Measurements from ENCODE around the gene ZBTB11. TPM values are rescaled to one million over a fixed set of nuclear protein-coding genes. Genes with fewer than 3 reads are reported as not detected.
"Not testable (repeated sequence)": the region's sequence is repeated elsewhere in the genome, so short reads cannot be mapped to it uniquely, and the experiment has no call there.

ZBTB11 gene
- total RNA-seq, 1 donor from 2014 or later: 10.3 TPM

GRCh38 chr3:101624857-101625256, 52.1 kb downstream of the ZBTB11 start:
- H3K9me3 ChIP-seq (replicated peaks): peaks cover 11% of the 10 kb centered on the region
- H3K4me3 ChIP-seq: no peak overlapping the region
- no peaks in the 10 kb centered on the region for H3K4me1 ChIP-seq
- no peak for DNase-seq
- TF ChIP-seq CTCF (IDR thresholded peaks at IDR 0.05; ENCODE audit: borderline replicate concordance): no peak
- no peak overlapping the region for H3K27ac ChIP-seq (replicated peaks)
- no peaks in the 10 kb centered on the region for H3K27me3 ChIP-seq (ENCODE audit: low read depth)
- no peaks in the 10 kb centered on the region for H3K36me3 ChIP-seq
- intact Hi-C loops (cut with micrococcal nuclease): no loop called here

- peaks cover 16% of the 10 kb centered on the region for H3K9me3 ChIP-seq (replicated peaks)
- intact Hi-C loops (cut with micrococcal nuclease): no loop called here
- DNase-seq: no peak
These were observed 53.3 kb downstream of the ZBTB11 start for GRCh38 chr3:101623656-101624055.

GRCh38 chr3:101619734-101620133, 57.2 kb downstream of the ZBTB11 start:
- no peak overlapping the region for H3K4me3 ChIP-seq
- H3K27me3 ChIP-seq (ENCODE audit: low read depth): no peaks in the 10 kb centered on the region
- no peak for TF ChIP-seq CTCF (IDR thresholded peaks at IDR 0.05; ENCODE audit: borderline replicate concordance)
- no peaks in the 10 kb centered on the region for H3K4me1 ChIP-seq
- peaks cover 11% of the 10 kb centered on the region for H3K9me3 ChIP-seq (replicated peaks)
- H3K36me3 ChIP-seq: no peaks in the 10 kb centered on the region
- DNase-seq: no peak
- intact Hi-C loops (cut with micrococcal nuclease): no loop called here
- H3K27ac ChIP-seq (replicated peaks): no peak overlapping the region

More at GRCh38 chr3:101623656-101624055, 53.3 kb downstream of the ZBTB11 start:
- no peaks in the 10 kb centered on the region for H3K36me3 ChIP-seq
- H3K4me3 ChIP-seq: no peak overlapping the region
- no peak overlapping the region for H3K27ac ChIP-seq (replicated peaks)
- H3K27me3 ChIP-seq (ENCODE audit: low read depth): no peaks in the 10 kb centered on the region
- no peak for TF ChIP-seq CTCF (IDR thresholded peaks at IDR 0.05; ENCODE audit: borderline replicate concordance)
- H3K4me1 ChIP-seq: no peaks in the 10 kb centered on the region

DNA sequence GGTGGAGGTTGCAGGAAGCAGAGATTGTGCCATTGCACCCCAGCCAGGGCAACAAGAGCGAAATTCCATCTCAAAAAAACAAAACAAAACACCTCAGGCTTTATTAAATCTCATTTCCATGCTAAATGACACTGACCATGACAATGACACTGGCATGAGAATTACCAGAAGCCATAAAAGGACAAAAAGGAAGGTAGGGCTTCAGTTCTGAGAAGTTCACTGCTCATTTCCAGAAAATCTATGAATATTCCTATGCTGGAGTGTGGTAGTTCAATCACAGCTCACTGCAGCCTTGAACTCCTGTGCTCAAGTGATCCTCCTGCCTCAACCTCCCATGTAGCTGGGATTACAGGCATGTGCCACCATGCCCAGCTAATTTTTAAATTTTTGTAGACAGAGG, 58.2 kb downstream of the ZBTB11 start:
- H3K36me3 ChIP-seq: no peaks in the 10 kb centered on the region
- no peak for TF ChIP-seq CTCF (IDR thresholded peaks at IDR 0.05; ENCODE audit: borderline replicate concordance)
- H3K4me3 ChIP-seq: no peak overlapping the region
- DNase-seq: no peak
- no peaks in the 10 kb centered on the region for H3K27me3 ChIP-seq (ENCODE audit: low read depth)
- intact Hi-C loops (cut with micrococcal nuclease): no loop called here
- no peak overlapping the region for H3K27ac ChIP-seq (replicated peaks)
- no peaks in the 10 kb centered on the region for H3K4me1 ChIP-seq
- peaks cover 10% of the 10 kb centered on the region for H3K9me3 ChIP-seq (replicated peaks)

GRCh38 chr3:101617478-101617877, 59.5 kb downstream of the ZBTB11 start:
- DNase-seq: no peak
- H3K4me3 ChIP-seq: no peak overlapping the region
- H3K36me3 ChIP-seq: no peaks in the 10 kb centered on the region
- no peak for TF ChIP-seq CTCF (IDR thresholded peaks at IDR 0.05; ENCODE audit: borderline replicate concordance)
- no peaks in the 10 kb centered on the region for H3K4me1 ChIP-seq
- H3K27me3 ChIP-seq (ENCODE audit: low read depth): no peaks in the 10 kb centered on the region
- peaks cover 10% of the 10 kb centered on the region for H3K9me3 ChIP-seq (replicated peaks)
- intact Hi-C loops (cut with micrococcal nuclease): no loop called here
- no peak overlapping the region for H3K27ac ChIP-seq (replicated peaks)

DNA sequence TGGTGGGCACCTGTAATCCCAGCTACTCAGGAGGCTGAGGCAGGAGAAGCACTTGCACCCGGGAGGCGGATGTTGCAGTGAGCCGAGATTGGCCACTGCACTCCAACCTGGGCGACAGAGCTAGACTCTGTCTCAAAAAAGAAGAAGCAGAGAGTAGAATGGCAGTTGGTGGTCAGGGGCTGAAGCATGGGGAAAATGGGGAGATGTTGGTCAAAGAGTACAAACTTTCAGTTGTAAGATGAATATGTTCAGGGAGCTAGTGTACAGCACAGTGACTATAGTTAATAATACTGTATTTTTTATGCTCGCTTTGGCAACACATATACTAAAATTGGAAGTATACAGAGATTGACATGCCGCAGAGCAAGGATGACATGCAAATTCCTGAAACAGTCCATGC, 61.4 kb downstream of the ZBTB11 start:
- H3K4me3 ChIP-seq: no peak overlapping the region
- no peaks in the 10 kb centered on the region for H3K27me3 ChIP-seq (ENCODE audit: low read depth)
- no peak for TF ChIP-seq CTCF (IDR thresholded peaks at IDR 0.05; ENCODE audit: borderline replicate concordance)
- DNase-seq: no peak
- H3K36me3 ChIP-seq: no peaks in the 10 kb centered on the region
- no peaks in the 10 kb centered on the region for H3K4me1 ChIP-seq
- no peak overlapping the region for H3K27ac ChIP-seq (replicated peaks)
- H3K9me3 ChIP-seq (replicated peaks): peaks cover 10% of the 10 kb centered on the region
- intact Hi-C loops (cut with micrococcal nuclease): no loop called here

DNA sequence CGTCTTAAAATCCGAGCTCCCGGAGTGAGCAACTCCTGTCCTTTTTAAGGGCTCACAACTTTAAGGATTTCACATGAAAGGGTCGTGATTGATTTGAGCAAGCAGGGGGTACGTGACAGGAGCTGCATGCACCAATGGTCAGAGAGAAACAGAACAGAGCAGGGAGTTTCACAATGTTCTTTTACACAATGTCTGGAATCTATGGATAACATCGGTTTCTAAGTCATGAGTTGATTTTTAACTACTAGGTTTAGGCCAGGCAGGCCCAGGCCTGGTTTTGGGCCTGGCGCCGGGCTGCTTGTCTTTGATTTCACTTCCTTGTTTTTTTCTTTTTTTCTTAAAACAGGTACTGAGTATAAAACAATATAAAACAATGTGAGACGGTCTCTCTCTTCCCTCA, 63.9 kb downstream of the ZBTB11 start:
- H3K9me3 ChIP-seq (replicated peaks); H3K36me3 ChIP-seq; H3K27me3 ChIP-seq (ENCODE audit: low read depth); intact Hi-C loops (cut with micrococcal nuclease); H3K27ac ChIP-seq (replicated peaks); H3K4me1 ChIP-seq; H3K4me3 ChIP-seq; DNase-seq: not testable (repeated sequence)
